Fibroblast of mammary gland (primary cell): ENCODE results near the gene BNC2.

ENCODE experiments used
- DNase-seq: peaks from one replicate; pipeline ENCODE4 v3.0.0-alpha.2; 2010; ENCODE audit warnings: low read depth
- H3K4me3 ChIP-seq: 2 replicates; pipeline ENCODE4 v1.5.1; 2011; ENCODE audit warnings: low read depth, mild to moderate bottlenecking, low read length, moderate library complexity; ENCODE audit not compliant: control insufficient read depth
- CTCF ChIP-seq: conservative IDR thresholded peaks from 2 replicates; pipeline ENCODE4 v1.5.1; 2011; ENCODE audit warnings: low read depth, low read length, inconsistent platforms; ENCODE audit not compliant: control insufficient read depth, insufficient read depth

Gene BNC2

GRCh38 chr9:16524823-16525222 lies 345.6 kb downstream of the BNC2 start:
- H3K4me3 ChIP-seq, result no peak overlapping the region
- TF ChIP-seq CTCF, result no peak
- DNase-seq, result no peak

GRCh38 chr9:16524078-16524477 lies 346.4 kb downstream of the BNC2 start:
- no peak overlapping the region for H3K4me3 ChIP-seq
- no peak for DNase-seq
- TF ChIP-seq CTCF, result no peak

GRCh38 chr9:16521868-16522411 lies 348.5 kb downstream of the BNC2 start:
- no peak for TF ChIP-seq CTCF
- DNase-seq, result peak; percentile 91
- no peak overlapping the region for H3K4me3 ChIP-seq

GRCh38 chr9:16519001-16519400 lies 351.5 kb downstream of the BNC2 start:
- TF ChIP-seq CTCF, result no peak
- H3K4me3 ChIP-seq, result no peak overlapping the region
- DNase-seq, result no peak

- DNase-seq, result peak; percentile 54
- no peak for TF ChIP-seq CTCF
These were observed 353.6 kb downstream of the BNC2 start for GRCh38 chr9:16516891-16517290.

GRCh38 chr9:16515879-16516301 lies 354.6 kb downstream of the BNC2 start:
- DNase-seq, result peak; percentile 85
- H3K4me3 ChIP-seq, result no peak overlapping the region
- no peak for TF ChIP-seq CTCF

More at GRCh38 chr9:16516891-16517290, 353.6 kb downstream of the BNC2 start:
- no peak overlapping the region for H3K4me3 ChIP-seq

GRCh38 chr9:16515207-16515606 lies 355.3 kb downstream of the BNC2 start:
- TF ChIP-seq CTCF, result no peak
- DNase-seq, result peak; percentile 11
- H3K4me3 ChIP-seq, result no peak overlapping the region
